Psoas muscle (tissue), 8 donors: Measurements from ENCODE around the gene SERINC2. TPM values are rescaled to one million over a fixed set of nuclear protein-coding genes. Genes with fewer than 3 reads are reported as not detected.
A peak's percentile ranks its signal among the peaks of the same experiment; 100 is the strongest.

ENCODE experiments used
- ATAC-seq, 4 donors: fragments of 200-7000 bp; cut with Tn5 transposase; one replicate each; pipeline ENCODE4 v1.9.1; 2020; ENCODE audit warnings: moderate library complexity in 3 of 4, mild to moderate bottlenecking in 2 of 4
- DNase-seq, 2 donors: peaks; one replicate each; pipeline ENCODE4 v3.0.0-alpha.2; 2020
- H3K27ac ChIP-seq: fragments of 200-600 bp; one replicate; pipeline ENCODE4 v1.8.0; 2022
- H3K27me3 ChIP-seq, 3 donors: fragments of 200-600 bp in 1 of 3; one replicate each; pipeline versions ENCODE4 v1.6.1 to v1.8.0; 2013 to 2022; ENCODE audit warnings: low read length in 2 of 3, mild to moderate bottlenecking in 2 of 3, moderate library complexity in 1 of 3; ENCODE audit not compliant: insufficient read depth in 3 of 3
- H3K36me3 ChIP-seq, 2 donors: fragments of 200-600 bp in 1 of 2; one replicate each; pipeline versions ENCODE4 v1.6.1 to v1.8.0; 2013 to 2022; ENCODE audit warnings: low read depth in 1 of 2, mild to moderate bottlenecking in 1 of 2, moderate library complexity in 1 of 2; ENCODE audit not compliant: insufficient read depth in 1 of 2
- H3K4me1 ChIP-seq: fragments of 200-600 bp; one replicate; pipeline ENCODE4 v1.8.0; 2022
- H3K4me3 ChIP-seq: fragments of 200-600 bp; one replicate; pipeline ENCODE4 v1.8.0; 2022; ENCODE audit warnings: mild to moderate bottlenecking
- H3K9me3 ChIP-seq: fragments of 200-600 bp; one replicate; pipeline ENCODE4 v1.8.0; 2022
- CTCF ChIP-seq: fragments of 200-600 bp; IDR thresholded peaks from one replicate; pipeline ENCODE4 v1.8.0; 2022; ENCODE audit warnings: antibody characterized with exemption
- WGBS, 3 donors: extraction: QIAGEN DNeasy Blood & Tissue Kit; methylation state at CpG; one replicate each; pipeline versions ENCODE4 v1.1.6 to v1.1.7; 2013; 5-methylcytosine and 5-hydroxymethylcytosine counted together
- intact Hi-C, 2 donors: fragments of 100-400 bp; cut with DNase I; formaldehyde crosslinking; loops; one replicate each; pipeline versions ENCODE4 v1.11.0 to v1.14.2; 2022
- polyA plus RNA-seq, 3 donors: library from polyadenylated mRNA; stranded (reverse); fragments of 200-250 nt; gene quantifications; one replicate each; pipeline ENCODE4 v1.2.3, GENCODE V29; 2013
- total RNA-seq, 4 donors: library from RNA; stranded (reverse); fragmentation: NEBNext Ultra II Directional in 2 of 4; extraction: Animal tissue kit (Norgen Biotek cat#: 25700) in 2 of 4; gene quantifications; one replicate each; pipeline versions ENCODE4 v1.2.1 to v1.2.4, GENCODE V29; 2021 to 2023
- donor health status: healthy with polysubstance abuse.
- donor health status: DM: no; HTN: no; CAD: no; lungs with moderate emphysema.
- donor health status: Bipolar disorder and iron deficiency.
- donor health status: healthy.
- donor health status: DM: yes; HTN: yes; CAD: no.
- donor health status: DM: no; HTN: no; CAD: no.
- donor health status: DM: no; HTN: no; CAD: no.
- donor health status: DM: yes; HTN: yes; CAD: no.

Gene SERINC2
- total and polyA plus RNA-seq, 7 donors = 13.4 to 93.4 (median 33.5) TPM

GRCh38 chr1:31387612-31388011 is 25.4 kb upstream of the SERINC2 start:
- intact Hi-C loops = no loop called here
- H3K27ac ChIP-seq = no peak overlapping the region
- H3K27me3 ChIP-seq = no peaks in the 10 kb centered on the region
- ATAC-seq = no peak
- 63 to 70% (median 66%) methylated on average over 10 of the region's 10 CpGs for WGBS, 3 donors
- H3K9me3 ChIP-seq = no peaks in the 10 kb centered on the region
- DNase-seq = no peak
- no peak for TF ChIP-seq CTCF
- H3K4me3 ChIP-seq = no peak overlapping the region
- H3K4me1 ChIP-seq = peaks cover 30% of the 10 kb centered on the region
- no peaks in the 10 kb centered on the region for H3K36me3 ChIP-seq

DNA sequence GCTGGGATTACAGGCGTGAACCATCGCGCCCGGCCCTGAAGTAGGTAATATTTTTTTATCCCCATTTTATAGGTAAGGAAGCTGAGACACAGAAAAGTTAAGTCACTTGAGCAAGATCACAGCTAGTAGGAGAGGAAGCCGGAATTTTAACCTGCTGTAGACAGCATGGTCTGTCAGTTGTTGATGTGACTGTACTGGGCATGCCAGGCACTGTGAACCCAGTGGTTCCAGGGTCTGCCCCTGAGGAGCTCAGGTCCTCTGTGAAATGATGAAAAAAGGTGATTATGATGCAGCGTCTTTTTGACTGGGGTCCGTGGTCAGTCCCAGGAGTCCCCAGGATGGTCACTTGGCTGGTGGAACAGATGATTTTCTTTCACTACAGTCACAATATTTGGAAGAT is 23.4 kb upstream of the SERINC2 start:
- intact Hi-C loops = loop anchor here in 1 of 2 donors (5.0 kb wide), 1 partner anchor 158 kb away; no protein-coding TSS in a partner anchor
- no peak for ATAC-seq

DNA sequence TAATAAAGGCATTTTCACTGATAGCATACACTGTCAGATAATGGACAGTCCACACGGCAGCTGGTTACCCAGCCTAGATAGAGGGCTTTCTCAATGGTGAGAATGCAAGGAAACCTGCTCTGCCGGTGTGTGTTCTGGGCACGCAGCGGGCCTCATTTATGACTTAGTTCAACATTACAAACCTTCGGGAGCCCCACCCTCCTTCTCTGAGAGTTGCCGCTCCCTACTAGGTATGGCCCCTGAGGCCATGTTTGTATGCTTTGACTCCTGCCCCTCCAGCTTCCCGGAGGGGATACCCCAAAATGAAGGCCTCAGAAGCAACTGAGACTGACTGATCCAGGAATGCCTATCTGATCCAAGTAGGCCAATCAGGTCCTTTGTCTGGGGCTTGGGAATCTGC is 22.9 kb upstream of the SERINC2 start:
- H3K27me3 ChIP-seq = no peaks in the 10 kb centered on the region
- no peak for TF ChIP-seq CTCF
- no peak for ATAC-seq
- intact Hi-C loops = loop anchor here in 1 of 2 donors (5.0 kb wide), 1 partner anchor 157 kb away; no protein-coding TSS in a partner anchor
- no peak overlapping the region for H3K27ac ChIP-seq
- no peaks in the 10 kb centered on the region for H3K36me3 ChIP-seq
- no peaks in the 10 kb centered on the region for H3K9me3 ChIP-seq
- no peak for DNase-seq
- WGBS, 3 donors = 88 to 93% (median 92%) methylated on average over 7 of the region's 7 CpGs
- H3K4me1 ChIP-seq = peaks cover 12% of the 10 kb centered on the region
- no peak overlapping the region for H3K4me3 ChIP-seq

More for the DNA sequence above, 23.4 kb upstream of the SERINC2 start:
- no peak overlapping the region for H3K27ac ChIP-seq
- no peak for TF ChIP-seq CTCF
- peaks cover 15% of the 10 kb centered on the region for H3K4me1 ChIP-seq
- WGBS, 3 donors = 92 to 93% (median 93%) methylated on average over 7 of the region's 7 CpGs
- H3K27me3 ChIP-seq = no peaks in the 10 kb centered on the region
- DNase-seq = no peak
- no peaks in the 10 kb centered on the region for H3K9me3 ChIP-seq
- H3K4me3 ChIP-seq = no peak overlapping the region
- H3K36me3 ChIP-seq = no peaks in the 10 kb centered on the region

- no peak for TF ChIP-seq CTCF
- intact Hi-C loops = loop anchor here in 1 of 2 donors (5.0 kb wide), 1 partner anchor 154 kb away; no protein-coding TSS in a partner anchor
- ATAC-seq (no peak), DNase-seq (no peak)
- no peaks in the 10 kb centered on the region for H3K27me3 ChIP-seq
- peak overlapping the region; percentile 86 for H3K27ac ChIP-seq
- no peaks in the 10 kb centered on the region for H3K9me3 ChIP-seq
- no peak overlapping the region for H3K4me3 ChIP-seq
- peaks cover 5% of the 10 kb centered on the region for H3K4me1 ChIP-seq
- no peaks in the 10 kb centered on the region for H3K36me3 ChIP-seq
Observed at GRCh38 chr1:31393463-31393862, 19.6 kb upstream of the SERINC2 start.

GRCh38 chr1:31394584-31395193 is 18.3 kb upstream of the SERINC2 start:
- DNase-seq (peak; percentile 91 to 97), ATAC-seq (peak; percentile 97 to 99 (median 98))
- 1 to 2% (median 2%) methylated on average over 35 to 36 of the region's 36 CpGs for WGBS, 3 donors
- Histone ChIP-seq H3K27ac (peak overlapping the region; percentile 86), H3K27me3 (no peaks in the 10 kb centered on the region), H3K36me3 (no peaks in the 10 kb centered on the region), H3K4me1 (peaks cover 5% of the 10 kb centered on the region), H3K9me3 (no peaks in the 10 kb centered on the region), H3K4me3 (peak overlapping the region; percentile 53)
- intact Hi-C loops = loop anchor here (1.0 to 5.0 kb wide), 3 partner anchors 29 to 155 kb away; no protein-coding TSS in a partner anchor
- peak; percentile 92 for TF ChIP-seq CTCF
